ENCODE results near the gene NBEAL2.

NBEAL2 gene

DNA sequence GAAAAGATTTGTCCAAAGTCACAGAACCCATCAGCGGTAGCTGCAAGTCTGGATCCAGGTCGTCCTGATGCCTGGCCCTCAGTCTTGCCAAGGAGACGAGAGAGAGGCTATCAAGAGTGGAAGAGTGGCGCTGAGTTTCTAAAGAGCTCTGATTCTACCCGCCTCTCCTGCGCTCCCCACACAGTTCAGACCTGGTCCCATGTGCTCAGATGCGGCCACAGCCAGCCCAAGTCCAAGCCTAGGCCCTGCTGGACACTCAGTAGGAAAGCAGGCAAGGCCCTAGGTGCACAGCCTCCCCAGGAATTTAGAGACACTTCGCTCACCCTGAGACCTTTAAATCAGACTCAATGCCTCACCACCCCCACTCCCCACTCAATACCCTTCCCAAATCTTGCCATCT lies 35.3 kb upstream of the NBEAL2 start:
- DNase-seq (ENCODE audit: low read depth in 2 of 2, low spot score in 1 of 2): no peak

DNA sequence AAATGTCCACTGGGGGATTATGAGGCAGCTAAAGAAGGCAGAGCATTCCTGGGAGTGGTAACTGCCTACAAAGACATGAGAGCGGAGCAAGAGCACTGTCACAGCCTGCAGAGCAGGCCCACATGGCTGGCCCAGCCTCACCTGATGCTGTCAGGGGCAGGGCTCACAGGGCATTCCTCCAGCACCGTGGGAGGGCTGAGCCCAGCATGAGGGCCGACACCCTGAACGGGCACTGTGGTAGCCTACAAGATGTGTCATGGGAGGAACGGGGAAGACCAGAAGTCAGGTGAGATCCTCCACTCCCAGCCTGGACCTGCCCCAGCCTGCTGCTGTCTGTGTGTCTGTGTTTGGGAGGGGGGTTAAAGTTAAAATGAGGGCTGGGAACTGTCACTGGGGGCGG lies 33.0 kb upstream of the NBEAL2 start:
- DNase-seq (ENCODE audit: low read depth in 2 of 2, low spot score in 1 of 2): no peak

DNA sequence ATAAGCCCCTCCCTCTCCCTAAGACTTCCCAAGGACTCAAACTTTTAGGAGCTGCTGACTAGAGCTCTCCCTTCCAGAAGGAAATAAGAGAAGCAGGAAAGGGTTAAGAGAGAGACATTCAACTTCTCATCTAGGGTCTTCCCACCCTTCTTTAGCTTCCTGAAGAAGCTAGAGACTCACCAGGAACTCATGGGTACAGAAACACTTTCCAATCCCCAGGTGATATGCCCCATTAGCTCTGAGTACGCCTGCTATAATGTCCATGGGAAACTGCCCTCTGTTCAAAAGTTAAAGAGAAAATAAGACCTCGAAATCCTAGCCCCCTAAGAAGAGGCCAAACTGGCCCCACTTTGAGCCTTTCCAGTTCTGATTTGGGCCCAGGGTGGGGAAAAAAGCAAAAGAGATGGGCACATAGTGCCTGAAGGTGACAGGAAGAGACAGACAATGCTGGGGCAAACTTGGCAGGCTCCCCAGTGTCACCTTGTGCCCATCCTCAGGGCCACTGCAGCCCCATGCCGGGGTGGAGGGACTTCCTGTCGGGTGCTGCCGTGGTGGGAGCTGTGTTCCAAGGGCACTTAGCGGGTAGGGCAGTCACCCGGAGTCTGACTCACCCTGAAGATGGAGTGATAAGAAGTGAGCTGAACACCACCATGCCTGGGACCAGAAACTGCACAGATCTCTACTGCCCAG lies 32.5 kb upstream of the NBEAL2 start:
- DNase-seq (ENCODE audit: low read depth in 2 of 2, low spot score in 1 of 2): peak; percentile 46 to 63

DNA sequence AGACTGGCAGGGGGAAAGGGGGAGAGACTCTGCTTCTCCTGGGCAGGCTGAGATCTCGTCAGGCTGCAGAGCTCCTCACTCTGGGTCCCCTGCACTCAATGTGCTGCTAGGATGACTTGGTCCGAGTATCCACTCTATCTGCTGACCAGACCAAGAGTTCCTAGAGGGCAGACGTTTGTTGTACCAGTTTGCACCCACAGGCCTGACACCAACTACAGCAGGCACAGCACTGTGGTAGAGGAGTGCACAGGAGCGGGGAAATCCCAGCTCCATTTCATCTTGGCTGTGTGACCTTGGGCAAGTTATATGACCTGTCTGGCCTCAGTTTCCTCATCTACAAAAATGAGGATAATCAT lies 31.9 kb upstream of the NBEAL2 start:
- no peak for DNase-seq (ENCODE audit: low read depth in 2 of 2, low spot score in 1 of 2)

DNA sequence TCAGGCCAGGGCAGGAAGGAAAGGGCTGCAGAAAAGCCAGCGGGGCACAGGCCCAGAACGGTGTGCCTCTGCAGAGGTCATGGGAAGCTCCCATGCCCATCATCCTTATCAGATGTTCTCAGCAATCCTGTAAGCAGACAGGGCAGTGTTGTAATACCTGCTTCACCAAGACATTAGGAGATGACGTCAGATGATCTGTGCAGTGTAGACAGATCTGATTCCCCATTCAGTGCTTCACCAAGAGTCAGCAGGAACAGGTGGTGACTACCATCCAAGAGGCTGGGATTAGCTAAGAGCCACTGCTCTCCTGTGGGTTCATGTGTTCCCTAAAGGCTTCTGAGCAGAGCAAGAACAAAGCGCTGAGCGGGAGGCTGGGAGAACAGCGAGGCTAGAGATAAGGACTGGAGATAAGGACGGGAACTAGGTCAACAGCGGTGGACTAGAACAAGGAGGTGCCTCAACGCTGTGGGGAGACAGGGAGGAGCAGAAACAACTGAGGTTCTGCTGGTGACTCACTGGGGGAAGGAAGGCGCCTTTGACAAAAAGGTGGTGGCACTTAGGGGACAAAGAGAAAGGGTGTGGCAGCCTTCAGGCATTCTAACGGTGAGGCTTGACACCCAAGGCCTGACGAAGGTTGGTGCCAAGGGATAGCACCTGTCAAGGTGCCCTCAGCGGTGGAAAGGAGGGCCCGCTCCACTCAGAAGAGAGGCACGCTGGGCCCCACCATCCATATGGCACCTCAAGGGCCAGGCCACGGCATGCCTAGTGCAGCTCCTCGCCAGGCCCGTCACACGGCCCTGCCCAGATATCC lies 31.3 kb upstream of the NBEAL2 start:
- DNase-seq (ENCODE audit: low read depth in 2 of 2, low spot score in 1 of 2): peak in 1 of 2 donors; percentile 47

DNA sequence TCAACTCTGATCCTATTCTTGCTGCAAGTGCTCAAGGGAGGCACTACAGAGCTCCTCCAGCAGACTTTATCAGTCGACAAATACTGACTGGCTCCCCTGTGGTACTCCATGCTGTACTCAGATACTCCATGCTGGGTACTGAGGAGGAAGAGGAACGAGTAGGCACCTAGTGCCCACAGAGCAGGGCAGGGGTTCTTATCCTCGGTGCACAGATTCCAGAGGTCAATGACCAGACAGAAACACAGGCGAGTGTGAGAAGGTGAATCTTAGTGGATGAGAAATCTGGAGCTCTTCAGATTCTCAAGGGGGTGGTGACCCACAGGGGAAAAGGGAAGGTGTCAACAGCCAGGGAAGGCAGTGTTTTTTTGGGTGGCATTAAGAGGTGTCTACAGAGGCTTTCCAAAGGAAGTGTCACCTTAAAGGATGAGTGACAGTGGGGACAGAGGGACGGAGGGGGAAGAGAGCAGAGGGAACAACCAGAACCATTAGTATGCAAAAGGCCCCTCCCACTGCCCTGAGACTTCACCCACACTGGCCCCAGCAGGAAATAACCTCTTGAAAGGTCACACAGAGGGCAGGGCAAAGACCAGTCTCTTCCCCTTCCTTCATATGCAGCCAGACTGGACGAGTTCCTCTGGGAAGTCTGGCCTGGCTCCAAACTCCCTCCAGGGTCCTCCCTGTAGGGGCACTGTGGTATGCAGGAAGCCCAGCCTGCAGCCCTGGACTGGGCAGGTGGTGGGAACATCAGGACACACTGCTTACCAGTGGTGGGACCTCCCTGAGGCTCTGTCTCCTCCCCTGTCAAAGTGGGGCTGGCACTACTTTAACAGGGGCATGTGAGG lies 30.4 kb upstream of the NBEAL2 start:
- no peak for DNase-seq (ENCODE audit: low read depth in 2 of 2, low spot score in 1 of 2)

DNA sequence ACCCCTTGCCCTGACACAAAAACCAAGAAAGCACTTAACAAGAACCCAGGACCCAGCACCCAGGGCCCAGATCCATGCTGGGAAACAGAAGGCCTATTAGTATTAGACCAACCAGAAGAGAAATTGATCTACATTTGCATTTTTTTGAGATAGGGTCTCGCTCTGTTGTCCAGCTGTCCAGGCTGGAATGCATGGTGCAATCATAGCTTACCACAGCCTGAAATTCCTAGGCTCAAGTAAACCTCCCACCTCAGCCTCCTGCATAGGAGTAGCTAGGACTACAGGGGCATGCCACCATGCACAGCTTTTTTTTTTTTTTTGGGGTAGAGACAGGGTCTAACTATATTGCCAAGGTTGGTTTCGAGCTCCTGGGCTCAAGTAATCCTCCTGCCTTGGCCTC lies 29.3 kb upstream of the NBEAL2 start:
- DNase-seq (ENCODE audit: low read depth in 2 of 2, low spot score in 1 of 2): no peak

DNA sequence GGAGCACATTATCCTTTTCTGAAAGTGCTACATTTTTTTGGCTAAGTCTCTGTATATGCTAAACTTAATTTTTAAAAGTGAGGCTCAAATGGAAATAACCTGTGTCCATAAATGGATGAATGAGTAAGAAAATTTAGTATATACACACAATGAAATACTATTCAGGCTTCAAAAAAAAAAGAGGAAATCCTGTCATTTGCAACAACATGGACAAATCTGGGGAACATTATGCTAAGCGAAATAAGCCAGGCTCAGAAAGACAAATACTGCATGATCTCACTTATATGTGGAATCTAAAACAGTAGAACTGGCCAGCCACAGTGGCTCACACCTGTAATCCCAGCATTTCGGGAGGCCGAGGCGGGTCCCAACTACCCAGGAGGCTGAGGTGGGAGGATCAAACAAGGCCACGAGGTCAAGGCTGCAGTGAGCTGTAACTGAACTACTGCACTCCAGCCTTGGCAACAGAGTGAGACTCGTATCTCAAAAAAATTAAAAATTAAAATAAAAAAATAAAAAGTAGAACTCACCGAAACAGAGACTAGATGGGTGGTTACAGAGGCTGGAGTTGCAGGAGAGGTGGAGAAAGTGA lies 28.7 kb upstream of the NBEAL2 start:
- DNase-seq (ENCODE audit: low read depth in 2 of 2, low spot score in 1 of 2): no peak

DNA sequence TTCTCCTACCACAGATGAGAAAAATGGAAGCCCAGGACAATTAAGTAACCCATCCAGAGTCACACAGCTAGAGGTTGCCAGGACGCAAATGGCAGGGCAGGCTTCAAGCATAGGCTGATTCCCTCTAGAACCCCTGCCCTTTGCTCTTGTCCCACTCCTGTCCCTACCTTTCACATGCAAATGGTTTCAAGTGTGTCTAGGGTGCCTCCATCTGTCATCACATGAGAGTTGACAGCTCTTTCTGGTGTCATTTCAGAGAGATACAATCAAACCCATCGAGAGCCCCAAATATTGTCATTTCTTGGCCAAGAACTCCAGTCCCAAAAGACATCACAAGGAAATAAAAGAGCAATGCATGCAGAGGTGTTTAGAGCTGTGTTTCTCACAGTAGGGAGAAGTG lies 26.7 kb upstream of the NBEAL2 start:
- no peak for DNase-seq (ENCODE audit: low read depth in 2 of 2, low spot score in 1 of 2)

DNA sequence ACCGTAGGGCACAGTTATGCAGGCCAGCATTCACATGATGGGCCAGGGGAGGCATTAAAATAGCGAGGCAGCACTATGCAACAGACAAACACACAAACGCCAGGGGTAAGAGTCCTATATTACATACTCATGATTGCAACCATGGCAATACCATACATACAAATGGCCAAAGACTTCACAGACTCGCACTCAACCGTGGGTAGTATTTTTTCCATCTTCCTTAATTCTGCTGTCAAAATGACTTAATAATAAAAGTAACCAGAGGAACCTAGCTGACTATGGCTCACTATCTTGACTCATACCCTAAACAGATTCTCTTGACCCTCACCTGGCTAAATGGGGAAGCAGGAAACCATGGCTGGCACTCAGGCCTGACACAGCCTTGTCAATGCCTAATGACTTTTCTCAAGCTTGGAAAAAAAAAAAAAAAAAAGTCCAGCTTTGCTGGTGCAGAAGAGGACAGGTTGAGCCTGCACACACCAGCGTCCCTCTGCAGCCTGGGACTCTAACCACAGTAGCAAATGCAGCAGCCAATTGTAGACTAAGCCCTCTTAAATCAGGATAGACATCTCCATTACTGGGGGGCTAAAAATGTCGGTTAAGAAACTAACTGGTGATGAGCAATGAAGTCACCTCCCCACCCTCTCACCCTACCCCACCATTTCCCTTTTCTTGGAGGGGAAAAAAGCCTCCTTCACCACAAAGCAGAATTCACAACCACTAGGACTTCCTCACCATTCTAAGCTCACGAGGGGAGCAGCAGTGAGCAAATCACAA lies 26.0 kb upstream of the NBEAL2 start:
- no peak for DNase-seq (ENCODE audit: low read depth in 2 of 2, low spot score in 1 of 2)

DNA sequence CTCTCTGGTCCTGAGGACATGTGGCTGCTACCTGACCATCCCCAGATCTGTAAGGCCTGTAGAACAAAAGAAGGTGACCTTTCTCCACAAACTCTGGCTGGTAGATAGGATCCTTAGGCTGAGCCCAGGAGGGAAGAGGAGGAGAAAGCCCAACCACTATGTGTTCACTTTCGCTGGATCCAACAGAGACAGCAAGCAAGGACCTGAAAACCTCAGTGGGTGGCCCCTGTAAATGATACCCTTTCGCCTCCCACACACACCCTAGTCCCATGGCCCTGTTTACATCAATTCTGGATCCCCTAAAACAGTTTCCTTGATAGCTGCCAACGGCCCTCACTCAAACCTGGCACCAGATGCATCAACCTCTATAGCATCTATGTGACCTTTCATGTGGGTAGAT lies 25.3 kb upstream of the NBEAL2 start:
- DNase-seq (ENCODE audit: low read depth in 2 of 2, low spot score in 1 of 2): no peak

DNA sequence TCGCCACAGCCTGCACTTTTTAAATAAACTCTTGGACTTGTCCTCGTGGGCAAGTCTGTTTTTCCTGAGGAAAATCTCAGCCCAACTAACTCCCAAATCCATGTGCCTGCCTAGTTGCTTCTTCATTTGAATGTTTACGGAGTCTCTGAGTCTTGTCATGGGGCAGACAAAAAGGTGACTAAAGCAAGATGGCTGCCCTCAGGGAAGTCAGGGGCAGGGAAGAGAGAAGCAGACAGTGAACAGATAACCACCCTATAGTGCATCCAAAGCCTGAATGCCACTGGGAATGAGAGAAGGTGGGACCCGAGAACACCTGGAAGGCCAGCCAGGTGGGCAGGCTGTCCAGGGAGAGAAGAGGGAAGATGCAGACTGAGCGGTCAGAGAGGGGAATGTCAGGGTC lies 24.3 kb upstream of the NBEAL2 start:
- DNase-seq (ENCODE audit: low read depth in 2 of 2, low spot score in 1 of 2): no peak

DNA sequence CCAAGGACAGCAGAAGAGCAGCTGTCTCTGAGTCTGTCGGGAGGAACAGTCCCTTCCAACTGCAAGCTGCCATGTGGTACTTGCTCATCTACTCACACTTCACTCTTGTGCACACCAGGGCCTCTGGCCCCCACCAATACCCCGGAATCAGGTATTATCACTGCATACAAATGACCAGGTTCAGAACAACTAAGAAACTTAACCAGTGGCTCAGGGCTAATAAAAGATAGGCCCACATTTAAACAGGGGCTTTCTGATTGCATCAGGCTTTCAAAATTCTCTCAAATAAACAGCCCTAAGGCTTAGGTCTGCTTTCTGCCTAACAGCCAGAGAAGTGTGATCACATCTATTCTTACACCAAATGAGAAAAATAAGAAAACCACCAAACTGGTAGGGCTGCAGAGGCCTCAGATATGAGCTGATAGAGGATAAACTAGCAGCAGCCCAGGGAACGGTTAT lies 23.6 kb upstream of the NBEAL2 start:
- DNase-seq (ENCODE audit: low read depth in 2 of 2, low spot score in 1 of 2): no peak

DNA sequence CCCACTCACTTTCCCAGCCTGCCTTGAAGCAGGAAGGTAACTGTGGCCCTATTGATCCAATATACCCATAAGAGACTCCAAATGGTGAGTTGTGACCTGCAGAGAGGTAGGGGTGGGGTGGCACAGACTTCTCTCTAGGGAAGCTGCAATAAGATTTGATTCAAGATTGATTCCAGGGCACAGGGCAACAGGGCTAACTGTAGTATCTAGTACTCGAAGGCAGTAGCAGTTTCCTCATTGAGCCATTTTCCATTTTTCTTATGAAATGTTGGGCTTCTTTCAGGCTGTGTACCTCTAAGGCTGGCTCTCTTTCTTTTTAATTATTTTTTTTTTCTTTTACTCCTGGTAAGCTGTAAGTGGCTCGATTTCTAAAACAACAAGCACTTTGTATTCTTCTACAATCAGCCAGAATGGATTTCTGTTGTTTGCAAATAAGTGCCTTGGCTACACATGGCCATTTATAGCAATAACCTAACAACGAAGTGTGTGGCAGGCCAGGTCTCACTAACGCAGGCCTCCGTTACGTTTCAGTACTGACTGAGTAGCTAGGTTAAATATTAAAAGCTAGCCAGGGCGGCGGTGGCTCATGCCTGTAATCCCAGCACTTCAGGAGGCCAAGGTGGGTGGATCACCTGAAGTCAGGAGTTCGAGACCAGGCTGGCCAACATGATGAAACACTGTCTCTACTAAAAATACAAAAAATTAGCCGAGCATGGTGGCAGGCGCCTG lies 22.2 kb upstream of the NBEAL2 start:
- DNase-seq (ENCODE audit: low read depth in 2 of 2, low spot score in 1 of 2): no peak

DNA sequence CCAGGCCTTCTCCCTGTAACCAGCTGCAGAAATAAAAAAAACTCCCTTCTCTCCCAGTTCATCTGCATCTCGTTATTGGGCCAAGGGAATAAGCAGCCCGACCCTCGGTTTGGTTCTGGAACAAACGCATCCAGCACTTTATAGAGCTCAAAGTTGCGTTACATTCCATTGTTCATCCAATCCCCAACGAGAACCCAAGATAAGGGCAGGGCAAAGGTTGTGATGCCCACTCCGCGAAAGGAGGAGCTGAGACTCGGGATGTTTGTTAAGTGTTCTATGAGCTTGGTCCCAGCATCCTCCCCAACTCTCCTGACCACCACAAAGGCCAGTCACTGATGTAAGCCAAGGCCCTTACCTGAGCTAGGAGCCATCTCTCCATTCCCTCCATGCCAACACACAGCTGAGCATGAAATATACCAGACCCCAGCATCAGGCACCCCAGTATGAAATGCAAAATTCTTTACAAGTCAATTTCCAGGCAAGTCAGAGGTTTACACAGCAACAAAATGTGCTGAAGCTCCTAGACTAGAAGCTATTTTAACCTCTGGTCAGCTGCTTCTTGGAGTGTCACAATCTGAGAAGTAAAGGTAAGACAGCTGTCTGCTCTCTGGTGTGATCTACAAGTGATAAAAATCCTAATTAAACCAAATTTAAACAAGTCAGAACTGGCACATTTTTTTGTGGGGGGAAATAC lies 20.9 kb upstream of the NBEAL2 start:
- no peak for DNase-seq (ENCODE audit: low read depth in 2 of 2, low spot score in 1 of 2)

DNA sequence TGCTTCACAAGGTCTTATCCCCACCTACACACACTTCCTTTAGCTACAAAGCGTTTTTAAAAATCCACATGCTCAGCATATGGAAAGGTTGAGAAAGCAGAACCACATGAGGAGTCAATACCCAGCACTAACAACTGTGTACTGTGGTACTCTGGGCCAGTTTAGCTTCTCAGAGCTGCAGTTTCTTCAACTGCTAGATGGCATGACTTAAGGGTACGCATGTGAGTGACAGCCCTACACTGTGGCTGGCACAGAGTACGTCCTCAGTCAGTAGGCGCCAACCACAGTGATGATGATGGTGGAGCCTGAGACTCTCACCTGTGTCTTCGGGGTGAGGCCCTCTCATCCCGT lies 20.3 kb upstream of the NBEAL2 start:
- no peak for DNase-seq (ENCODE audit: low read depth in 2 of 2, low spot score in 1 of 2)

DNA sequence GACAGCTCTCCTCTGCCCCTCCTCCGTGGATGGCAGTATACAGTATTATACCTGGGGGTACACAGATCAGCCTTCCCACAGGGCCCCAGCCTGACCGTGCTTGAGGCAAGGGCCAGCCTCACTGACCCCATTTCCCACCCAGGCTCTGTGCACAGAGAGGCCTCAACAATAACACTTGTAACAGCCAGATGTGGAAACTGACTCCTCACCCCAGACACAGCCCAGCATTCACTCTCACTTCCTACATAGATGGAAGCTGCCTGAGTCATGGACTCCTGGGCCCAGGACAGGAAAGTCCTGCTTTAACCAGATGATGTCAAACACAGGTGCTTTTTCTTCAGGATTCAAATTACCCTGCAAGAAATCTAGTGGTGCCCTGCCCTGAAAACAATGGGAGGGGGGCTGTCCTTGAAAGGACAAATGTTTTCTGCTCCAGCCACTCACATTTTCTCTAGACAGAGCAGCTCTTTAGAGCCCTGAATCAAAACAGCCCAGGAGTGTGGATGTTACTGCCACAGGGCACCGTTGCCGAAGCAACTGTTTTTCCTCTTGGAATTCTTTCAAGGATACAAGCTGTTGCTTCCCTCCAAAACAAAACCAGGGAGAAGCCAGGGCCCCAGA lies 19.3 kb upstream of the NBEAL2 start:
- DNase-seq (ENCODE audit: low read depth in 2 of 2, low spot score in 1 of 2): no peak

DNA sequence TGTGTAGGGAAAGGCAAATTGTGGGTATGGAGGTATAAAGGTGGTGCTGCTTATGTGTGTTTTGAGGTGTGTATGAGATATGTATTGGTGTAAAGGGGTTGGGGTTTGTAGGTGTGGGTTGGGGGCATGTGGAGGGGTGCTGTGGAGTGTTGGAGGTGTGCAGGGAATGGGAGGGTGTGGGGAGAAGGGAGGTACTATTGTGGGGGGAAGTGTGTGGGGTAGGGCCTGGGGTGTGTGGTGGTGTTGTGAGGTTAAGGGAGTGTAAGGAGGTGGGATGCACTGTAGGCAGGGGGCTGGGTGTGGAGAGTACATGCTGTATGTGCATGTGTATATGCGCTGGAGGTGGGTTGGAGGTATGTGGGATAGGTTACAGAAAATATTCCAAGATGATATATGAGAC lies 18.6 kb upstream of the NBEAL2 start:
- DNase-seq (ENCODE audit: low read depth in 2 of 2, low spot score in 1 of 2): no peak

DNA sequence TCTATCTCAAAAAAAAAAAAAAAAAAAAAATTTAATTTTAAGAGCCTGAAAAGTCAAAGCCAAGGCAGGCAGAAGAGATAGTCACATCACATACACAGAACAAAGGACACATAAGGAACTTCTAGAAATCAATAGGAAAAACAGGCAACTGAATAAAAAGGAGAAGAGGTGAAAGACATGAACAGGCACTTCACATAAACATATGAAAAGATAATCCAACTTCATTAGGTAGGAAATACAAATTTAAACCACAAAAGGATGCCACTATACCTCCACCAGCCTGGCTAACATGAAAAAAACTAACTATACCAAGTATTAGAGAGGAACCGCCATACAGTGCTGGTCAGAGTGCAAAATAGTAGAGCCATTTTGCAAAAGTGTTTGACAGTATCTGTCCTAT lies 17.0 kb upstream of the NBEAL2 start:
- DNase-seq (ENCODE audit: low read depth in 2 of 2, low spot score in 1 of 2): no peak

Measured in stimulated activated CD8-positive, alpha-beta memory T cell treated with anti-CD3 and anti-CD28 coated beads, Interleukin-4, amount 100 ng/mL, for 1 hour (primary cell).